Epithelial cell of proximal tubule (primary cell): ENCODE data around the gene STOX1. TPM values are rescaled to one million over a fixed set of nuclear protein-coding genes. Genes with fewer than 3 reads are reported as not detected.
A peak's percentile ranks its signal among the peaks of the same experiment; 100 is the strongest.

Experiments
- DNase-seq: peaks from one replicate; pipeline ENCODE4 v3.0.0-alpha.2; 2011; ENCODE audit warnings: low read depth
- H3K4me3 ChIP-seq: 2 replicates; pipeline ENCODE4 v1.5.1; 2011; ENCODE audit warnings: low read depth, mild to moderate bottlenecking, low read length
- CTCF ChIP-seq: conservative IDR thresholded peaks from 2 replicates; pipeline ENCODE4 v1.5.1; 2012; ENCODE audit warnings: low read depth, mild to moderate bottlenecking, low read length
- total RNA-seq: library from RNA; depleted of rRNA; stranded (reverse); fragments of >200 nt; gene quantifications from 2 replicates; pipeline ENCODE4 v1.2.3, GENCODE V29; 2015

The STOX1 gene
- total RNA-seq, 1 donor from 2014 or later, result 0.23 TPM

GRCh38 chr10:68870545-68871104 lies 43.3 kb downstream of the STOX1 start:
- TF ChIP-seq CTCF, result no peak
- DNase-seq, result no peak
- H3K4me3 ChIP-seq, result no peak overlapping the region

GRCh38 chr10:68871105-68871711 lies 43.9 kb downstream of the STOX1 start:
- TF ChIP-seq CTCF, result no peak
- no peak overlapping the region for H3K4me3 ChIP-seq
- peak; percentile 59 for DNase-seq

- peak; percentile 82 for DNase-seq
- H3K4me3 ChIP-seq, result no peak overlapping the region
These were observed 44.5 kb downstream of the STOX1 start for GRCh38 chr10:68871731-68872342.

GRCh38 chr10:68876246-68877138 lies 49.2 kb downstream of the STOX1 start:
- no peak for DNase-seq
- TF ChIP-seq CTCF, result no peak
- no peak overlapping the region for H3K4me3 ChIP-seq

More at GRCh38 chr10:68871731-68872342, 44.5 kb downstream of the STOX1 start:
- no peak for TF ChIP-seq CTCF

- H3K4me3 ChIP-seq, result no peak overlapping the region
- DNase-seq, result no peak
- TF ChIP-seq CTCF, result no peak
These were observed 50.3 kb downstream of the STOX1 start for GRCh38 chr10:68877482-68878110.

- no peak for TF ChIP-seq CTCF
- H3K4me3 ChIP-seq, result no peak overlapping the region
- no peak for DNase-seq
These were observed 51.2 kb downstream of the STOX1 start for GRCh38 chr10:68878496-68878895.
